Progenitor cell of endocrine pancreas (in vitro differentiated cells): Measurements from ENCODE around the gene SEL1L2. TPM values are rescaled to one million over a fixed set of nuclear protein-coding genes. Genes with fewer than 3 reads are reported as not detected.
A peak's percentile ranks its signal among the peaks of the same experiment; 100 is the strongest.

Source experiments
- DNase-seq: peaks from one replicate; pipeline ENCODE4 v3.0.0; 2021; ENCODE audit warnings: low spot score; ENCODE audit not compliant: unreplicated experiment
- H3K27ac Mint-ChIP-seq: 2 replicates; pipeline ENCODE4 v1.8.0; 2021; ENCODE audit warnings: mild to moderate bottlenecking, moderate library complexity, mixed read lengths
- H3K27me3 Mint-ChIP-seq: 2 replicates; pipeline ENCODE4 v1.8.0; 2021; ENCODE audit warnings: mixed read lengths
- H3K36me3 Mint-ChIP-seq: 2 replicates; pipeline ENCODE4 v1.8.0; 2022; ENCODE audit warnings: mixed read lengths; ENCODE audit not compliant: insufficient read depth
- H3K4me1 Mint-ChIP-seq: 2 replicates; pipeline ENCODE4 v1.8.0; 2021; ENCODE audit warnings: low read depth, mixed read lengths
- H3K4me3 Mint-ChIP-seq: 2 replicates; pipeline ENCODE4 v1.8.0; 2021; ENCODE audit warnings: low read depth, mild to moderate bottlenecking, moderate library complexity, mixed read lengths
- H3K9me3 Mint-ChIP-seq: 2 replicates; pipeline ENCODE4 v1.8.0; 2021; ENCODE audit warnings: low read depth, mixed read lengths
- CTCF ChIP-seq: fragments of 200-600 bp; sonication (generic); IDR thresholded peaks from one replicate; pipeline ENCODE4 v1.5.0; 2021; ENCODE audit warnings: antibody characterized with exemption, mild to moderate bottlenecking; ENCODE audit not compliant: unreplicated experiment
- total RNA-seq: library from RNA; stranded (reverse); gene quantifications from 2 replicates; pipeline ENCODE4 v1.2.1, GENCODE V29; 2021

Gene SEL1L2
- total RNA-seq, 1 donor from 2014 or later = not detected

GRCh38 chr20:13953227-13953626, 37.2 kb downstream of the SEL1L2 start:
- no peaks in the 10 kb centered on the region for H3K36me3 Mint-ChIP-seq
- no peak overlapping the region for H3K27ac Mint-ChIP-seq
- H3K4me1 Mint-ChIP-seq = no peaks in the 10 kb centered on the region
- no peaks in the 10 kb centered on the region for H3K27me3 Mint-ChIP-seq
- H3K9me3 Mint-ChIP-seq = no peaks in the 10 kb centered on the region
- DNase-seq = no peak
- H3K4me3 Mint-ChIP-seq = no peak overlapping the region
- TF ChIP-seq CTCF = peak; percentile 19

DNA sequence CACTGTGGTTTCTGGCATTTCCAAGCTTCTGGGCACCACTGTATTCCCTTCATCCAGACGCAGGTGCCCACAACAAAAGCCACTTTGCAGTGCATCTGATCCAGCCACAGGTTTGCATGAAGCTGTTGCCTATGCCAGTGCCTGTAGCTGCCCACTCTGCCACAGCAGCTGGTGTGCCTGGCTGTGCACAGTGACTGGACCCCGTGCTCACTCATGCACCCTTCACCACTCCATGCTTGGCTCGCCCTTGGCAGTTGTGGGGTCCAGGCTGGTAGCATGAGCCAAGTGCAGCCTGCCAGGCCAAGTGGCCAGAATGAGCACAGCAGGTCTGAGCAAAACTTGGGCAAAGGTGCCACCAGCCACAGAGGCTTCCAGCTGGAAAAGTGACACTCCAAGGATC, 42.7 kb downstream of the SEL1L2 start:
- H3K4me1 Mint-ChIP-seq = no peaks in the 10 kb centered on the region

DNA sequence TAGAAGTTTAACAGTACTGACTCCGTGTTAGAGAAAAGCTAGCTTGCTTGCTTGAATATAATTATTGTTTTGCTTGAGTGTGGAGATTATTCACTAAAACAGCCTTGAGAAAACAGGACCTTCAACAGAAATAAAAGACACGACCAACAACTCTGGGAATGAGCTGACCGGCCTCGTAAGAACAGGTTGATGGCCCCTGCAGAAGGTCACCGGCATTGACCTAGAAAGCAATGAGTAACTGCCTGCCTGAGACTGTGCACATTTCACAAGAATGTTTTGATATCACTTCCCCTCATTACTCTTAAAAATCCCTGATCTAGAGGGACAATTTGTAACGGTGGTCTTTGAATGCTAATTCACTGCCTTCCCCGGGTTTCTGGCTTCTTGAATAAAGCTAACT, 49.4 kb downstream of the SEL1L2 start:
- no peak for DNase-seq
- TF ChIP-seq CTCF = no peak
- Mint-ChIP-seq H3K27ac (no peak overlapping the region), H3K27me3 (peaks cover 4% of the 10 kb centered on the region), H3K36me3 (no peaks in the 10 kb centered on the region), H3K4me1 (no peaks in the 10 kb centered on the region), H3K4me3 (no peak overlapping the region), H3K9me3 (peaks cover 9% of the 10 kb centered on the region)

More for the DNA sequence above, 42.7 kb downstream of the SEL1L2 start:
- Mint-ChIP-seq H3K27ac (no peak overlapping the region), H3K9me3 (no peaks in the 10 kb centered on the region), H3K36me3 (no peaks in the 10 kb centered on the region), H3K27me3 (peaks cover 4% of the 10 kb centered on the region), H3K4me3 (no peak overlapping the region)
- no peak for DNase-seq
- no peak for TF ChIP-seq CTCF

GRCh38 chr20:13936781-13937576, 53.4 kb downstream of the SEL1L2 start:
- peak overlapping the region; percentile 4 for H3K27ac Mint-ChIP-seq
- no peak overlapping the region for H3K4me3 Mint-ChIP-seq
- H3K9me3 Mint-ChIP-seq = peaks cover 9% of the 10 kb centered on the region
- no peaks in the 10 kb centered on the region for H3K36me3 Mint-ChIP-seq
- peaks cover 8% of the 10 kb centered on the region for H3K4me1 Mint-ChIP-seq
- no peak for DNase-seq
- no peaks in the 10 kb centered on the region for H3K27me3 Mint-ChIP-seq
- TF ChIP-seq CTCF = no peak

DNA sequence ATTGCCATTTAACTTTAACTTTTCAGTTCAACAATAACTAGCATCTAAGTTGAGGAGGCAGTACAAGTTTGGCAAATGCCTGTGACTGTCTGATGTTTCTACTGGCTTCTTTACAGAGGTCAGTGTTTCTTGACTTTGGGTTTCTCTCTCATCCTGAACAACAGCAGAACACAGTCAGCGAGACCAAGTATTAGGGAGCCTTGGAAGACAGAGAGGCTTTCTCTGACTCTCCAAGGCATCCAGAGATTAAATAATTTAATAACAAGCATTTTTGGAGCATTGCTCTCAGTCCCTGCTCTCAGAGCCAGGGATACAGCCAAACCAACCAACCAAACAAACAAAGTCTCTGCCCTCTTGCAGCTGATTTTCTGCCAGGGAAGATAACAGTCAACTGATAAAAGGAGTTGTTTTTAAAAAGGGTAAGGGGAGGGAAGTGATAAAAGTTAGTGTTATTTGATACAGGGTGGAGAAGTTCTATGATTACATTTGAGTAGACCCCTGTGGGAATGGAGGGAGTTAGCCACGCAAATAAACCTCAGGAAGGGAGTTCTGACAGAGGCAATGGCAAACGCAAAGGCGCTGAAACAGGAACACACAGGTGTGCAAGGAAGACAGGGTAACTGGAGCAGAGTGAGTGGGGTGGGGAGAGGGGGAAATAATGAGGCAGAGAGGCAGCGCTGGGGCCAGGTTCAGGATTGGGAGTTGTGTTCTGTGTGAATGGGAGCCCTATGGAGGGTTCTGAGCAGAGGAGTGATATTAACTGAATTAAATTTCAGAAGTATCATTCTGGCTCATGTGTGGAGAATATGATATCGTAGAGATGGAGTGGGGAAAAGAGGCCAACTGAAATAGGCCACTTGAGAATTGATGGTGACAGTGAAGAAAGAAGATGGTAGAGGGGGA, 55.2 kb downstream of the SEL1L2 start:
- Mint-ChIP-seq H3K9me3 (peaks cover 9% of the 10 kb centered on the region), H3K4me3 (no peak overlapping the region), H3K27me3 (no peaks in the 10 kb centered on the region), H3K27ac (no peak overlapping the region), H3K36me3 (no peaks in the 10 kb centered on the region), H3K4me1 (peaks cover 8% of the 10 kb centered on the region)
- no peak for TF ChIP-seq CTCF
- DNase-seq = no peak
